Measurements from ENCODE around the gene SYT14. TPM values are rescaled to one million over a fixed set of nuclear protein-coding genes. Genes with fewer than 3 reads are reported as not detected.

The SYT14 gene
- total RNA-seq, 1 experiment from 2014 or later, result 12.0 TPM

DNA sequence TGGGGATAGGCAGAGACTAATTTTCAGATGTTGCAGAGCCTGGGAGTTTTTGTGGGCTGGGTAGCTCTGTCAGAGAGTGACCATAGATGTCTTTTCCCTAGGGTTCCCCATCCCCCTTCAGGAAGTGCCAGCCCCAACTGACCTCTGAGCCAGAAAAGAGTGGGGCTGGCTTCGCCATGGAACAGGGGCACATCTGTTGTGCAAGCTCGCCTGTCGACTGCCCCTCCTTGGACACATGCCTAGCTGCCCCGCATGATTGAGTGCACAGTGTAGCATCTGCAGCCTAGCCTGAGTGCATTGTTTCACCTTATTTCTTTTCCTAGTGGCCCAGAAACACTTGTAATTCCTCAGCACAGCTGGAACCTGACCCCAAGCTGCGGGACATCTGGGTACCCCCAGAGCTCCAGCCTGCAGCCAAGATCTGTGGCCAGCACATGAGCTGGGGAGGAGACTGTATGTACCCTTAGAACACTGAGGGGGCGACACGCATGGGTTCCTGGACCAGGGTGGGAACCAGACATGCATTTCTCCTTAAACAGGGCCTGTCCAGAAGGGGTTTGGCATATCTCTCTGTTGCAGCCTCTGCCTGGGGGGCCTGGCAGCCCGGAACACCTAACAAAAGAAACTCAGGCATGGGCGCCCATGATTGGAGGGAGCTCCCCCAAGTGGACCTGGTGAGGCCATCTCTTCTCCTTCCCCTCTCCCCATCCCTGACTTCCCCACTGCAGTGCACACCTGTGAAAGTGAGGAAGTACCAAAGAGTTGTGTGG is 55.2 kb downstream of the SYT14 start (continued):
- TF ChIP-seq, protein P1, sequence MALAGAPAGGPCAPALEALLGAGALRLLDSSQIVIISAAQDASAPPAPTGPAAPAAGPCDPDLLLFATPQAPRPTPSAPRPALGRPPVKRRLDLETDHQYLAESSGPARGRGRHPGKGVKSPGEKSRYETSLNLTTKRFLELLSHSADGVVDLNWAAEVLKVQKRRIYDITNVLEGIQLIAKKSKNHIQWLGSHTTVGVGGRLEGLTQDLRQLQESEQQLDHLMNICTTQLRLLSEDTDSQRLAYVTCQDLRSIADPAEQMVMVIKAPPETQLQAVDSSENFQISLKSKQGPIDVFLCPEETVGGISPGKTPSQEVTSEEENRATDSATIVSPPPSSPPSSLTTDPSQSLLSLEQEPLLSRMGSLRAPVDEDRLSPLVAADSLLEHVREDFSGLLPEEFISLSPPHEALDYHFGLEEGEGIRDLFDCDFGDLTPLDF (CRISPR knock-in tag; IDR thresholded peaks at IDR 0.05), result no peak

DNA sequence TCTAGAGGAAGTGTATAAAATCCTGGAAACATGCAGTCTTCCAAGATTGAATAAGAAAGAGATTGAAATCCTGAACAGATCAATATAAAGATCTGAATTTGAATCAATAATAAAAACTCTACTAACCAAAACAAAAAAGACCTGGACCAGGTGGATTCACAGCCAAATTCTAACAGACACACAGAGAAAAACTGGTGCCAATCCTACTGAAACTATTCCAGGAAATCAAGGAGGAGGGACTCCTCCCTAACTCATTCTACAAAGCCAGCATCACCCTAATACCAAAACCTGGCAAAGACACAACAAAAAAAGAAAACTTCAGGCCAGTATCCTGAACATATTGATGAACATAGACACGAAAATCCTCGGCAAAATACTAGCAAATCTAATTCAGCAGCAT is 58.3 kb downstream of the SYT14 start:
- DNase-seq (ENCODE audit: low spot score) (no peak), ATAC-seq (no peak)
- no peak overlapping the region for H3K27ac Mint-ChIP-seq
- POLR2A ChIA-PET, result no interaction called here
- CTCF ChIA-PET, result no interaction called here
- no peaks in the 10 kb centered on the region for H3K27me3 Mint-ChIP-seq (ENCODE audit: low read depth)
- TF ChIP-seq, protein P2, sequence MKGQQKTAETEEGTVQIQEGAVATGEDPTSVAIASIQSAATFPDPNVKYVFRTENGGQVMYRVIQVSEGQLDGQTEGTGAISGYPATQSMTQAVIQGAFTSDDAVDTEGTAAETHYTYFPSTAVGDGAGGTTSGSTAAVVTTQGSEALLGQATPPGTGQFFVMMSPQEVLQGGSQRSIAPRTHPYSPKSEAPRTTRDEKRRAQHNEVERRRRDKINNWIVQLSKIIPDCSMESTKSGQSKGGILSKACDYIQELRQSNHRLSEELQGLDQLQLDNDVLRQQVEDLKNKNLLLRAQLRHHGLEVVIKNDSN (CRISPR knock-in tag; IDR thresholded peaks at IDR 0.05), result no peak
- TF ChIP-seq EMX1 (CRISPR knock-in tag; IDR thresholded peaks at IDR 0.05) (no peak), CREB1 (CRISPR knock-in tag; IDR thresholded peaks at IDR 0.05) (no peak)
- TF ChIP-seq, protein P3, sequence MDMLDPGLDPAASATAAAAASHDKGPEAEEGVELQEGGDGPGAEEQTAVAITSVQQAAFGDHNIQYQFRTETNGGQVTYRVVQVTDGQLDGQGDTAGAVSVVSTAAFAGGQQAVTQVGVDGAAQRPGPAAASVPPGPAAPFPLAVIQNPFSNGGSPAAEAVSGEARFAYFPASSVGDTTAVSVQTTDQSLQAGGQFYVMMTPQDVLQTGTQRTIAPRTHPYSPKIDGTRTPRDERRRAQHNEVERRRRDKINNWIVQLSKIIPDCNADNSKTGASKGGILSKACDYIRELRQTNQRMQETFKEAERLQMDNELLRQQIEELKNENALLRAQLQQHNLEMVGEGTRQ (CRISPR knock-in tag; IDR thresholded peaks at IDR 0.05), result no peak
- H3K4me3 Mint-ChIP-seq, result no peak overlapping the region
- H3K4me1 Mint-ChIP-seq, result peaks cover 4% of the 10 kb centered on the region
- no peaks in the 10 kb centered on the region for H3K36me3 Mint-ChIP-seq
- H3K9me3 Mint-ChIP-seq, result no peaks in the 10 kb centered on the region

DNA sequence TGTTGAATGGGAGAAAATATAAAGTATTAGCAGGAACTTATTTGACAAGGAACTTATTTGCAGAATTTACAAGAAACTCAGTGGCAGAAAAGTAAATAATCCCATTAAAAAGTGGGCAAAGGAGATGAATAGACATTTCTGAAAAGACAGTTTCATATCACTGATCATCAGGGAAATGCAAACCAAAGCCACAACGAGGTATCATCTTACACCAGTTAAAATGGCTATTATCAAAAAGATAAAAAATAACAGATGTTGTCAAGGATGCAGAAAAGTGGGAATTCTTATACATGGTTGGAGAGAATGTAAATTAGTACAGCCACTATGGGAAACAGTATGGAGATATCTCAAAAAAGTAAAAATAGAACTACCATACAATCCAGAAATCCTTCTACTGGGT is 61.0 kb downstream of the SYT14 start:
- H3K27me3 Mint-ChIP-seq (ENCODE audit: low read depth), result no peaks in the 10 kb centered on the region
- H3K27ac Mint-ChIP-seq, result no peak overlapping the region
- no peaks in the 10 kb centered on the region for H3K9me3 Mint-ChIP-seq
- no peak overlapping the region for H3K4me3 Mint-ChIP-seq
- ChIA-PET POLR2A (no interaction called here), CTCF (no interaction called here)
- no peaks in the 10 kb centered on the region for H3K4me1 Mint-ChIP-seq
- TF ChIP-seq ZNF671 (CRISPR knock-in tag; IDR thresholded peaks at IDR 0.05), result no peak
- TF ChIP-seq, protein P4, sequence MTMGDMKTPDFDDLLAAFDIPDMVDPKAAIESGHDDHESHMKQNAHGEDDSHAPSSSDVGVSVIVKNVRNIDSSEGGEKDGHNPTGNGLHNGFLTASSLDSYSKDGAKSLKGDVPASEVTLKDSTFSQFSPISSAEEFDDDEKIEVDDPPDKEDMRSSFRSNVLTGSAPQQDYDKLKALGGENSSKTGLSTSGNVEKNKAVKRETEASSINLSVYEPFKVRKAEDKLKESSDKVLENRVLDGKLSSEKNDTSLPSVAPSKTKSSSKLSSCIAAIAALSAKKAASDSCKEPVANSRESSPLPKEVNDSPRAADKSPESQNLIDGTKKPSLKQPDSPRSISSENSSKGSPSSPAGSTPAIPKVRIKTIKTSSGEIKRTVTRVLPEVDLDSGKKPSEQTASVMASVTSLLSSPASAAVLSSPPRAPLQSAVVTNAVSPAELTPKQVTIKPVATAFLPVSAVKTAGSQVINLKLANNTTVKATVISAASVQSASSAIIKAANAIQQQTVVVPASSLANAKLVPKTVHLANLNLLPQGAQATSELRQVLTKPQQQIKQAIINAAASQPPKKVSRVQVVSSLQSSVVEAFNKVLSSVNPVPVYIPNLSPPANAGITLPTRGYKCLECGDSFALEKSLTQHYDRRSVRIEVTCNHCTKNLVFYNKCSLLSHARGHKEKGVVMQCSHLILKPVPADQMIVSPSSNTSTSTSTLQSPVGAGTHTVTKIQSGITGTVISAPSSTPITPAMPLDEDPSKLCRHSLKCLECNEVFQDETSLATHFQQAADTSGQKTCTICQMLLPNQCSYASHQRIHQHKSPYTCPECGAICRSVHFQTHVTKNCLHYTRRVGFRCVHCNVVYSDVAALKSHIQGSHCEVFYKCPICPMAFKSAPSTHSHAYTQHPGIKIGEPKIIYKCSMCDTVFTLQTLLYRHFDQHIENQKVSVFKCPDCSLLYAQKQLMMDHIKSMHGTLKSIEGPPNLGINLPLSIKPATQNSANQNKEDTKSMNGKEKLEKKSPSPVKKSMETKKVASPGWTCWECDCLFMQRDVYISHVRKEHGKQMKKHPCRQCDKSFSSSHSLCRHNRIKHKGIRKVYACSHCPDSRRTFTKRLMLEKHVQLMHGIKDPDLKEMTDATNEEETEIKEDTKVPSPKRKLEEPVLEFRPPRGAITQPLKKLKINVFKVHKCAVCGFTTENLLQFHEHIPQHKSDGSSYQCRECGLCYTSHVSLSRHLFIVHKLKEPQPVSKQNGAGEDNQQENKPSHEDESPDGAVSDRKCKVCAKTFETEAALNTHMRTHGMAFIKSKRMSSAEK (CRISPR knock-in tag; IDR thresholded peaks at IDR 0.05; ENCODE audit: borderline replicate concordance), result no peak
- TF ChIP-seq OVOL2 (CRISPR knock-in tag; IDR thresholded peaks at IDR 0.05; ENCODE audit: borderline replicate concordance), result no peak
- TF ChIP-seq GABPB1 (CRISPR knock-in tag; IDR thresholded peaks at IDR 0.05), result no peak
- TF ChIP-seq, protein P5, sequence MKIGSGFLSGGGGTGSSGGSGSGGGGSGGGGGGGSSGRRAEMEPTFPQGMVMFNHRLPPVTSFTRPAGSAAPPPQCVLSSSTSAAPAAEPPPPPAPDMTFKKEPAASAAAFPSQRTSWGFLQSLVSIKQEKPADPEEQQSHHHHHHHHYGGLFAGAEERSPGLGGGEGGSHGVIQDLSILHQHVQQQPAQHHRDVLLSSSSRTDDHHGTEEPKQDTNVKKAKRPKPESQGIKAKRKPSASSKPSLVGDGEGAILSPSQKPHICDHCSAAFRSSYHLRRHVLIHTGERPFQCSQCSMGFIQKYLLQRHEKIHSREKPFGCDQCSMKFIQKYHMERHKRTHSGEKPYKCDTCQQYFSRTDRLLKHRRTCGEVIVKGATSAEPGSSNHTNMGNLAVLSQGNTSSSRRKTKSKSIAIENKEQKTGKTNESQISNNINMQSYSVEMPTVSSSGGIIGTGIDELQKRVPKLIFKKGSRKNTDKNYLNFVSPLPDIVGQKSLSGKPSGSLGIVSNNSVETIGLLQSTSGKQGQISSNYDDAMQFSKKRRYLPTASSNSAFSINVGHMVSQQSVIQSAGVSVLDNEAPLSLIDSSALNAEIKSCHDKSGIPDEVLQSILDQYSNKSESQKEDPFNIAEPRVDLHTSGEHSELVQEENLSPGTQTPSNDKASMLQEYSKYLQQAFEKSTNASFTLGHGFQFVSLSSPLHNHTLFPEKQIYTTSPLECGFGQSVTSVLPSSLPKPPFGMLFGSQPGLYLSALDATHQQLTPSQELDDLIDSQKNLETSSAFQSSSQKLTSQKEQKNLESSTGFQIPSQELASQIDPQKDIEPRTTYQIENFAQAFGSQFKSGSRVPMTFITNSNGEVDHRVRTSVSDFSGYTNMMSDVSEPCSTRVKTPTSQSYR (CRISPR knock-in tag; IDR thresholded peaks at IDR 0.05), result no peak
- no peak for TF ChIP-seq MXD4 (CRISPR knock-in tag; IDR thresholded peaks at IDR 0.05; ENCODE audit: borderline replicate concordance)
- TF ChIP-seq, protein P6, sequence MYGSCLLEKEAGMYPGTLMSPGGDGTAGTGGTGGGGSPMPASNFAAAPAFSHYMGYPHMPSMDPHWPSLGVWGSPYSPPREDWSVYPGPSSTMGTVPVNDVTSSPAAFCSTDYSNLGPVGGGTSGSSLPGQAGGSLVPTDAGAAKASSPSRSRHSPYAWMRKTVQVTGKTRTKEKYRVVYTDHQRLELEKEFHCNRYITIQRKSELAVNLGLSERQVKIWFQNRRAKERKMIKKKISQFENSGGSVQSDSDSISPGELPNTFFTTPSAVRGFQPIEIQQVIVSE (CRISPR knock-in tag; IDR thresholded peaks at IDR 0.05; ENCODE audit: borderline replicate concordance), result no peak
- no peak for TF ChIP-seq TP53 (CRISPR knock-in tag; IDR thresholded peaks at IDR 0.05)
- TF ChIP-seq EMX1 (CRISPR knock-in tag; IDR thresholded peaks at IDR 0.05), result no peak
- no peak for TF ChIP-seq SMAD3 (CRISPR knock-in tag; IDR thresholded peaks at IDR 0.05; ENCODE audit: borderline replicate concordance)
- TF ChIP-seq ZNF263 (CRISPR knock-in tag; IDR thresholded peaks at IDR 0.05; ENCODE audit: low read depth), result no peak
- no peak for TF ChIP-seq ZNF138 (CRISPR knock-in tag; conservative IDR thresholded peaks at IDR 0.05)
- TF ChIP-seq TCF7 (CRISPR knock-in tag; IDR thresholded peaks at IDR 0.05; ENCODE audit: low read depth), result no peak
- TF ChIP-seq NR2C2 (CRISPR knock-in tag; IDR thresholded peaks at IDR 0.05), result no peak
- TF ChIP-seq JAZF1 (CRISPR knock-in tag; IDR thresholded peaks at IDR 0.05), result no peak
- no peaks in the 10 kb centered on the region for H3K36me3 Mint-ChIP-seq
- ATAC-seq (no peak), DNase-seq (ENCODE audit: low spot score) (no peak)

Measured in WTC11 (cell line).